Sigmoid colon (tissue), 4 donors: ENCODE measurements around the gene ATXN10.

Experiments
- POLR2AphosphoS5 ChIP-seq, 4 donors: sonication (generic); formaldehyde crosslinking; IDR thresholded peaks; one replicate each; pipeline ENCODE4 v1.6.1; 2017; ENCODE audit warnings: antibody characterized with exemption in 4 of 4
- TF ChIP-seq, protein P1 (sequence below), 4 experiments: fragments of 450-650 bp in 3 of 4; fragments of 200-600 bp in 1 of 4; IDR thresholded peaks; one replicate each; pipeline ENCODE4 v1.5.1; 2016 to 2019; ENCODE audit warnings: antibody characterized with exemption in 4 of 4, mild to moderate bottlenecking in 3 of 4, moderate library complexity in 2 of 4

- TF ChIP-seq, protein P1, sequence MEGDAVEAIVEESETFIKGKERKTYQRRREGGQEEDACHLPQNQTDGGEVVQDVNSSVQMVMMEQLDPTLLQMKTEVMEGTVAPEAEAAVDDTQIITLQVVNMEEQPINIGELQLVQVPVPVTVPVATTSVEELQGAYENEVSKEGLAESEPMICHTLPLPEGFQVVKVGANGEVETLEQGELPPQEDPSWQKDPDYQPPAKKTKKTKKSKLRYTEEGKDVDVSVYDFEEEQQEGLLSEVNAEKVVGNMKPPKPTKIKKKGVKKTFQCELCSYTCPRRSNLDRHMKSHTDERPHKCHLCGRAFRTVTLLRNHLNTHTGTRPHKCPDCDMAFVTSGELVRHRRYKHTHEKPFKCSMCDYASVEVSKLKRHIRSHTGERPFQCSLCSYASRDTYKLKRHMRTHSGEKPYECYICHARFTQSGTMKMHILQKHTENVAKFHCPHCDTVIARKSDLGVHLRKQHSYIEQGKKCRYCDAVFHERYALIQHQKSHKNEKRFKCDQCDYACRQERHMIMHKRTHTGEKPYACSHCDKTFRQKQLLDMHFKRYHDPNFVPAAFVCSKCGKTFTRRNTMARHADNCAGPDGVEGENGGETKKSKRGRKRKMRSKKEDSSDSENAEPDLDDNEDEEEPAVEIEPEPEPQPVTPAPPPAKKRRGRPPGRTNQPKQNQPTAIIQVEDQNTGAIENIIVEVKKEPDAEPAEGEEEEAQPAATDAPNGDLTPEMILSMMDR (IDR thresholded peaks at IDR 0.05): no peak
- peak in 1 of 4 donors; percentile 25 for TF ChIP-seq POLR2AphosphoS5 (IDR thresholded peaks at IDR 0.05)
These were observed 22.2 kb downstream of the ATXN10 start for GRCh38 chr22:45693835-45694234.
